Iris pigment epithelial cell (primary cell): ENCODE data around the gene DCAF11.

ENCODE experiments used
- DNase-seq: peaks from one replicate; pipeline ENCODE4 v3.0.0-alpha.2; 2011; ENCODE audit warnings: low read depth

The DCAF11 gene

GRCh38 chr14:24160850-24161804, 46.5 kb downstream of the DCAF11 start, which contains the start of gene IRF9:
Gene IRF9, plus strand, starts transcription at chr14:24161265. Its CDS starts 880 bp downstream, at chr14:24162145.
- DNase-seq: peak; percentile 92

GRCh38 chr14:24162093-24162492, 47.5 kb downstream of the DCAF11 start:
- DNase-seq: peak; percentile 56

GRCh38 chr14:24164518-24164991, 50.0 kb downstream of the DCAF11 start:
- DNase-seq: no peak

- DNase-seq: no peak
Observed at GRCh38 chr14:24165785-24166184, 51.2 kb downstream of the DCAF11 start.

GRCh38 chr14:24167469-24168114, 53.0 kb downstream of the DCAF11 start:
- DNase-seq: no peak

- DNase-seq: peak; percentile 100
Observed at GRCh38 chr14:24171422-24172260, 57.1 kb downstream of the DCAF11 start, which contains the start of gene REC8. Gene REC8, plus strand, starts transcription at chr14:24172080. Its CDS starts 473 bp downstream, at chr14:24172553.

- peak; percentile 17 for DNase-seq
Observed at GRCh38 chr14:24172261-24172860, 57.8 kb downstream of the DCAF11 start.

GRCh38 chr14:24172871-24173281, 58.3 kb downstream of the DCAF11 start:
- DNase-seq: no peak
